K562 (cell line): Measurements from ENCODE around the gene ANKRD10. TPM values are rescaled to one million over a fixed set of nuclear protein-coding genes. Genes with fewer than 3 reads are reported as not detected.

Source experiments
- BRF2 ChIP-seq: IDR thresholded peaks from 3 replicates; pipeline ENCODE4 v1.6.1; 2011; ENCODE audit warnings: borderline replicate concordance, mild to moderate bottlenecking; ENCODE audit not compliant: insufficient read length, insufficient read depth
- CREM ChIP-seq: IDR thresholded peaks from 2 replicates; pipeline ENCODE4 v1.6.1; 2014; ENCODE audit warnings: antibody characterized with exemption, low read depth
- DEAF1 ChIP-seq: fragments of 450-650 bp; formaldehyde crosslinking; IDR thresholded peaks from 2 replicates; pipeline ENCODE4 v1.4.0; 2020; ENCODE audit warnings: mild to moderate bottlenecking, moderate library complexity
- FOXP4 ChIP-seq: sonication (generic); formaldehyde crosslinking; IDR thresholded peaks from 2 replicates; pipeline ENCODE4 v1.8.0; 2022; ENCODE audit warnings: mild to moderate bottlenecking, missing genetic modification reagents, borderline replicate concordance
- HDAC2 ChIP-seq: fragments of 450-650 bp; IDR thresholded peaks from 2 replicates; pipeline ENCODE4 v1.6.1; 2016; ENCODE audit warnings: mild to moderate bottlenecking
- MBD2 ChIP-seq: sonication (generic); IDR thresholded peaks from 2 replicates; pipeline ENCODE4 v1.6.1; 2016; ENCODE audit warnings: low read depth, borderline replicate concordance
- MCM2 ChIP-seq: fragments of 450-650 bp; IDR thresholded peaks from 2 replicates; pipeline ENCODE4 v1.6.1; 2017; ENCODE audit warnings: low read depth, mild to moderate bottlenecking
- POLR3A ChIP-seq: IDR thresholded peaks from 2 replicates; pipeline ENCODE4 v1.6.1; 2011; ENCODE audit warnings: borderline replicate concordance, mild to moderate bottlenecking, moderate library complexity; ENCODE audit not compliant: insufficient read length, insufficient read depth; ENCODE audit errors: extremely low read depth
- PTRF ChIP-seq: fragments of 450-650 bp; IDR thresholded peaks from 2 replicates; pipeline ENCODE4 v1.6.1; 2016; ENCODE audit warnings: mild to moderate bottlenecking, missing genetic modification characterization, missing compliant biosample characterization
- RCOR1 ChIP-seq, 2 experiments: IDR thresholded peaks; 2 replicates each; pipeline ENCODE4 v1.6.1; 2012; ENCODE audit warnings: low read depth in 2 of 2, low read length in 2 of 2, borderline replicate concordance in 1 of 2, improper control_type of control experiment in 1 of 2
- SMARCB1 ChIP-seq: IDR thresholded peaks from 2 replicates; pipeline ENCODE4 v1.6.1; 2011; ENCODE audit warnings: improper control_type of control experiment, low read depth; ENCODE audit not compliant: insufficient read length
- SRSF1 ChIP-seq: fragments of 200-400 bp; formaldehyde crosslinking; IDR thresholded peaks from 2 replicates; pipeline ENCODE4 v1.6.1; 2017; ENCODE audit warnings: mild to moderate bottlenecking, low read depth, low read length, moderate library complexity
- TBP ChIP-seq: optimal IDR thresholded peaks from 2 replicates; pipeline ENCODE3; 2011; ENCODE audit warnings: low read depth, low read length, improper control_type of control experiment
- TEAD1 ChIP-seq, 2 experiments: fragments of 450-650 bp in 1 of 2; sonication (generic) in 1 of 2; formaldehyde crosslinking; IDR thresholded peaks; 2 replicates each; pipeline versions ENCODE4 v1.4.0 to v1.8.0; 2020 to 2022; ENCODE audit warnings: mild to moderate bottlenecking in 2 of 2, missing genetic modification reagents in 1 of 2
- VEZF1 ChIP-seq: fragments of 200-800 bp; sonication (Bioruptor generic); IDR thresholded peaks from 2 replicates; pipeline ENCODE4 v1.6.1; 2017; ENCODE audit warnings: missing genetic modification characterization, missing compliant biosample characterization
- ZSCAN32 ChIP-seq: fragments of 450-650 bp; formaldehyde crosslinking; IDR thresholded peaks from 2 replicates; pipeline ENCODE4 v1.4.0; 2020; ENCODE audit warnings: mild to moderate bottlenecking, moderate library complexity
- polyA plus RNA-seq, 8 experiments: library from polyadenylated mRNA; depleted of rRNA in 4 of 8; stranded (reverse) in 5 of 8; unstranded in 3 of 8; fragments of >200 nt; fragmentation: Nextera tagmentation in 2 of 8; fragmentation: Illumina TruSeq in 1 of 8; extraction: Ambion mirVana in 2 of 8; extraction: Trizol in 1 of 8; gene quantifications; 2 replicates each; pipeline versions ENCODE4 v1.2.1 to v1.2.3, GENCODE V29; 2011 to 2014; ENCODE audit warnings: inconsistent platforms in 1 of 8, missing spikeins in 1 of 8
- total RNA-seq, 7 experiments: library from RNA; depleted of rRNA in 6 of 7; stranded (reverse); fragments of >200 nt in 6 of 7; fragmentation: Illumina TruSeq in 2 of 7; extraction: Trizol in 2 of 7; gene quantifications; 2 replicates each; pipeline versions ENCODE4 v1.2.1 to v1.2.3, GENCODE V29; 2011 to 2021; ENCODE audit warnings: low replicate concordance in 1 of 7
- TF ChIP-seq, protein P1 (sequence below): fragments of 450-650 bp; formaldehyde crosslinking; IDR thresholded peaks from 2 replicates; pipeline ENCODE4 v1.4.0; 2020; ENCODE audit warnings: mild to moderate bottlenecking

The ANKRD10 gene
- total and polyA plus RNA-seq, 9 of the 15 experiments (the other 6 are each of a cell fraction or from before 2014, with no cell fraction given): 21.7 to 183 (median 45.0) TPM

- TF ChIP-seq, protein P1, sequence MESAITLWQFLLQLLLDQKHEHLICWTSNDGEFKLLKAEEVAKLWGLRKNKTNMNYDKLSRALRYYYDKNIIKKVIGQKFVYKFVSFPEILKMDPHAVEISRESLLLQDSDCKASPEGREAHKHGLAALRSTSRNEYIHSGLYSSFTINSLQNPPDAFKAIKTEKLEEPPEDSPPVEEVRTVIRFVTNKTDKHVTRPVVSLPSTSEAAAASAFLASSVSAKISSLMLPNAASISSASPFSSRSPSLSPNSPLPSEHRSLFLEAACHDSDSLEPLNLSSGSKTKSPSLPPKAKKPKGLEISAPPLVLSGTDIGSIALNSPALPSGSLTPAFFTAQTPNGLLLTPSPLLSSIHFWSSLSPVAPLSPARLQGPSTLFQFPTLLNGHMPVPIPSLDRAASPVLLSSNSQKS (CRISPR knock-in tag): no peak
- TF ChIP-seq FOXP4 (CRISPR knock-in tag) (no peak), DEAF1 (CRISPR knock-in tag) (no peak), ZSCAN32 (no peak), VEZF1 (CRISPR knock-in tag) (peak; percentile 79), TEAD1 (CRISPR knock-in tag; IDR thresholded peaks at IDR 0.05) (no peak), BRF2 (no peak), RCOR1 (IDR thresholded peaks at IDR 0.05; ENCODE audit: borderline replicate concordance in 1 of 2, low read depth in 2 of 2, low read length in 2 of 2) (peak in 1 of 2 experiments; percentile 57; a peak in 2 of 4 replicates), POLR3A (no peak), TBP (no peak), SRSF1 (no peak), MBD2 (peak; percentile 8; the same call in 1 of the 2 replicates), MCM2 (no peak), CREM (peak; percentile 14; the same call in 1 of the 2 replicates), PTRF (tag) (no peak), SMARCB1 (no peak), HDAC2 (no peak)
Observed at GRCh38 chr13:110915057-110915873, at the start of gene ANKRD10 (continued).
